HG03571 (cell line): ENCODE results near the gene SPEM2.
A peak's percentile ranks its signal among the peaks of the same experiment; 100 is the strongest.

Experiments used
- ATAC-seq: cut with Tn5 transposase; IDR thresholded peaks from one replicate; pipeline ENCODE4 v1.9.1; 2021; ENCODE audit not compliant: unreplicated experiment

SPEM2 gene

DNA sequence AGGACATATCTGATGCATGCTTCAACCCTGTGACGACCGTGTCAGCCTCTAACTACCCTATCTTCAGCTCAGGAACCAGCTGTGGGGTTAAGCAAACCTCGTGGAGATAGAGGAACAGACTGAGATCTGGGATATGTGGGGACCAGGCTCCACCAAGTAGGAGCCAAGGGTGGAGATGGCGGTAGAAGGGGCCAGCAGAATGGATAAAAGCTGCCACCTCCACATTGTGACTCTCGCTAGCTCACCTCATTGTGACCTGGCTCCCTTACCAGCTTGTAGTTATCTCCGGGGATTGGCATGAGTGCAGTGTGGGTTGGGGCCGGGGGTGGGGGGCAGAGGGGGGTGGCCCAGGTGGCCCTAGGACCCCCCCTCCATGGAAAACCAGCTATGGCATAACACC lies at the start of gene SPEM2:
Gene SPEM2 (plus strand): TSS at position 301 of the 400 bp plus-strand sequence. CDS start 73 bp downstream, at position 374.
- ATAC-seq = no peak

DNA sequence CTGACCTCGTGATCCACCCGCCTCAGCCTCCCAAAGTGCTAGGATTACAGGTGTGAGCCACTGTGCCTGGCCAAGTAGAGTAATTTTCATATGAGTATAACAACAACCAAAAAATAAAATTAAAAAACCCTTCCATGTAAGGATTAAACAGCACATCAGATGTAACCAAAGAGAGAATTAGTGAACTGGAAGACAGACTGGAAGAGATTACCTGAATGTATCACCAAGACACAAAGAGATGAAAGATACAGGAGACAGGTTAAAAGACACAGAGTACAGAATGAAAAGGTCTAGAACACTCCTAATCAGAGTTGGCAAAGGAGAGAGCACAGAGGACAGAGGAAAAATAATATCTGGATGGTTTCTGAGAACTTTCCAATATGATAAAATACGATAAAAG lies 46.3 kb upstream of the SPEM2 start:
- no peak for ATAC-seq

DNA sequence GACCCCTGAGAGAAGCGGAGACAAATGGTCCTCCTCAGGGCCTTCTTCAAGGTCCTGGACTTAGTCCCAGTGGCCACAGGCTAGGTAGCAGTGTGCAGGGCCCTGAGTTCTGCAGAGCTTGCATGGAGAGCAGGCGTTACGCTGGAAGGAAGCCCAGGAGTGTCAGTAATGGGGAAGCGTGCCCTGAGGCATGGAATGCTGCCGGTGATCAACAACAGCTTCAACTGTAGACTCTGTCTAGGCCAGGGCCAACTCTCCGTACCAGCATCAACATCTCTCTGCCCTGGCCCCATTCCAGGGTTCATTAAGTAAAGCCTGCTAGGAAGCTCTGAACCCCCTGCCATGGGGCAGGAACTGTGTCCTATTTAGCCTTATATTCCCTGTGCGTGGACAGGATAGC lies 45.1 kb upstream of the SPEM2 start:
- no peak for ATAC-seq

DNA sequence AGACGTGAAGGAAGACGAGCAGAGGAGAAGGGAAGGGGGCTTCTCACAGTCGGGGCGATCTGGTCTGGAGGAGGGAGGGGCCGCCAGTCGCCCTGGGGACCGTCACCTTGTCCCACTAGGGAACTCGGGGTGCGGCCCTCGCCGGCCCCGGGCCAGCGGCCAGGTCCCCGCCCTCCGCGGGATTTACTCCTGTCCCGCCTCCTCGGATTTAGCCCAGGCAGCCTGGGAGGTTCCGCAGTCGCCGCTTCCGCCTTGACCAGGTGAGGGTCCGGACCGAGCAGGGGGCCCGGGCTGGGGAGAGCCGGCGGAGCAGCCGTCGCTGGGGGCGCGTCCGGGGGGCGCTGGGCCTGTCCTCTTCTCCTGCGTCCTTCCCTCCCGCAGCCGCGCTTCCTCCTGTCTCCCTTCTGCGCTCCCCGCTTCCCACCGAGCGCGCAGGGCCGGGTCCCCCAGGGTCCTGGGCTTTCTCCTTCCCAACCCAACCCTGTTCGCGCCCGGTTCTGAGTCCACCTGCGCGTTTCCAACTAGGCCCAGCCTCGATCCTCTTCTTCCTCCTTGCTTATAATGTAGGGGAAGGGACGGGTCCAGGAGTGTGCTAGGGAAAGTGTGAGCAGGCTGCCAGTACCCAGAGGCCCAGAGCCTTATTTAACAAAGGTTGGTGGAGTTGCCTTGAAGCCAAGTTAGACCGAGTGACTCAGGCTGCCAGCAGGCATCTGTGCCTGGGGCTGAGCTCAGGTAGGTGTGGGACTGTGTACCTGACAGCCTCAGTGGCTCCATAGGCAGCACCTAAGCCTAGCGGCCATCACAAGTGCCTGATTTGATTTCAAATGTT lies 44.3 kb upstream of the SPEM2 start, which contains the start of gene TNK1:
Gene TNK1 (plus strand): TSS at position 235 of the 829 bp plus-strand sequence. CDS start 1,838 bp downstream, outside the sequence.
- ATAC-seq = no peak

DNA sequence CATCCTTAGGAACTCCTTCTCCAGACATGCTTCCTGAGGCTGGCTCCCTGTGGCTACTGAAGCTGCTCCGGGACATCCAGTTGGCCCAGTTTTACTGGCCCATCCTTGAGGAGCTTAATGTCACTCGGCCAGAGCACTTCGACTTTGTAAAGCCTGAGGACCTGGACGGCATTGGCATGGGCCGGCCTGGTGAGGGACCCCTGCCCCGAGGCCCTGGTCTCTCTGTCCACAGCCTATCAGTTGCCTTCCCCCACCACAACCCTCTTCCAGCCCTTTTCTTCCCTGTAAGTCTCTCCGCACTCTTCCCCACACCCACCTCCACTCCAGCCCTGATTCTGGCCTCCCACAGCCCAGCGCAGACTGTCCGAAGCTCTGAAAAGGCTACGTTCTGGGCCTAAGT lies 42.5 kb upstream of the SPEM2 start:
- no peak for ATAC-seq

DNA sequence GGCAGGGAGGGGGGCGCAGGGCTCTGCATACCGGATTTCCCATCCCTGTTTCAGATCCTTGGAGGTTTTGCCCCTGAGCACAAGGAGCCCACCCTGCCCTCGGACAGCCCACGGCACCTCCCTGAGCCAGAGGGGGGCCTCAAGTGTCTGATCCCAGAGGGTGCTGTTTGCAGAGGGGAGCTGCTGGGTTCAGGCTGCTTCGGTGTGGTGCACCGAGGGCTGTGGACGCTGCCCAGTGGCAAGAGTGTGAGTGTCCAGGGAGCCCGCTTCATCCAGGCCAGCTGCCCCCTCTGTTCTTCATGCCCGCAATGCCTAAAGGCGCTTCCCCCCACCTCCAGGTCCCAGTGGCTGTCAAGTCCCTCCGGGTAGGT lies 42.1 kb upstream of the SPEM2 start:
- ATAC-seq = no peak

DNA sequence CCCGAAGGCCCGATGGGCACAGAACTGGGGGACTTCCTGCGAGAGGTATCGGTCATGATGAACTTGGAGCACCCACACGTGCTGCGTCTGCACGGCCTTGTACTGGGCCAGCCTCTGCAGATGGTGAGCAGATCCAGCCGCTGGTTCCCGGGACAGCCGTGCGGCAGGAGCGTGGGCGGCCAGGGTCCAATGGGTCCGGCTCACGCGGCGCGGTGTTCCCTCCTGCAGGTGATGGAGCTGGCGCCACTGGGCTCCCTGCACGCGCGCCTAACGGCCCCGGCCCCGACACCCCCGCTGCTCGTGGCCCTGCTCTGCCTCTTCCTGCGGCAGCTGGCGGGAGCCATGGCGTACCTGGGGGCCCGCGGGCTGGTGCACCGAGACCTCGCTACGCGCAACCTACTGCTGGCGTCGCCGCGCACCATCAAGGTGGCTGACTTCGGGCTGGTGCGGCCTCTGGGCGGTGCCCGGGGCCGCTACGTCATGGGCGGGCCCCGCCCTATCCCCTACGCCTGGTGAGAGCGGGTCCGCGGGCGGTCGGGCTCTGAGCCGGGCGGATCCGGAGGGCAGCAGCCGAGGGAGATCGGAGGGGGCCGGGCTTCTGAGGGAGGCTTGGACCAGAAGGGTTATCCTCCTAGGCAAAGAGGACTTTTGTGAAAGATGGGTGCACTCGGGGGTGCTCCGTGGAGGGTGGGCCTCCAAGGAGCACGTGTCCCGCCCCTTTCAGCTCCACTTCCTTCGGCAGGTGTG lies 41.5 kb upstream of the SPEM2 start:
- ATAC-seq = peak; percentile 71

DNA sequence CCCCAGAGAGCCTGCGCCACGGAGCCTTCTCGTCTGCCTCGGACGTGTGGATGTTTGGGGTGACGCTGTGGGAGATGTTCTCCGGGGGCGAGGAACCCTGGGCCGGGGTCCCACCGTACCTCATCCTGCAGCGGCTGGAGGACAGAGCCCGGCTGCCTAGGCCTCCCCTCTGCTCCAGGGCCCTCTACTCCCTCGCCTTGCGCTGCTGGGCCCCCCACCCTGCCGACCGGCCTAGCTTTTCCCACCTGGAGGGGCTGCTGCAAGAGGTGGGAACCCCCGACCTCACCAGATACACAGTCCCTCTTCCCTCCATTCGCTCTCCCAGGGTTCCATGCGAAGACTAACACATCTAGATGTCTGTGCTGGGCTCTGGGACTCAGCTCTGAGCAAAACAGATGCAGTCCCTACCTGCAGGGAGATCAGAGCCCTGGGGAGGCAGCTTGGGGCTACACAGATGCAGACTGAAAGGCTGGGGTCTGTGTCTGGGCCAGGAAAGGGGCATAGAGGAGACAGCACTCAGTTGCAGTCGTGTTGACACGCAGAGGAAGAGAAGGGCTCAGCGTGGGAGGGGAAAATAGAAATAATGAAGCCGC lies 40.8 kb upstream of the SPEM2 start:
- no peak for ATAC-seq

DNA sequence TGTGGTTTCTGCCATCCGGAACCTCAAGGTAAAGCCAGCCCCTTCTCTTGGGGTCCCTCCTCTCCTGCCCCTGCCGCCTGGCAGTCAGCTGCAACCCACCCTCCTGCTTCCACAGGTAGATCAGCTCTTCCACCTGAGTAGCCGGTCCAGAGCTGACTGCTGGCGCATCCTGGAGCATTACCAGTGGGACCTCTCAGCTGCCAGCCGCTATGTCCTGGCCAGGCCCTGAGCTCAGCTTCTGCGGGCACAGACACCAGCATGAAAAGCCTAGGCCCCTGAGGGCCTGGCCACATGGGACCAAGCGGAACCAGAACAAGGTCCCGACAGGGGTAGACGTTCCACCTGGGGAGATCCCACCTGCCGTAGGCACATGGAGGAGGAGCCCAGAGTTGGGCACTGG lies 36.6 kb upstream of the SPEM2 start:
- ATAC-seq = no peak

DNA sequence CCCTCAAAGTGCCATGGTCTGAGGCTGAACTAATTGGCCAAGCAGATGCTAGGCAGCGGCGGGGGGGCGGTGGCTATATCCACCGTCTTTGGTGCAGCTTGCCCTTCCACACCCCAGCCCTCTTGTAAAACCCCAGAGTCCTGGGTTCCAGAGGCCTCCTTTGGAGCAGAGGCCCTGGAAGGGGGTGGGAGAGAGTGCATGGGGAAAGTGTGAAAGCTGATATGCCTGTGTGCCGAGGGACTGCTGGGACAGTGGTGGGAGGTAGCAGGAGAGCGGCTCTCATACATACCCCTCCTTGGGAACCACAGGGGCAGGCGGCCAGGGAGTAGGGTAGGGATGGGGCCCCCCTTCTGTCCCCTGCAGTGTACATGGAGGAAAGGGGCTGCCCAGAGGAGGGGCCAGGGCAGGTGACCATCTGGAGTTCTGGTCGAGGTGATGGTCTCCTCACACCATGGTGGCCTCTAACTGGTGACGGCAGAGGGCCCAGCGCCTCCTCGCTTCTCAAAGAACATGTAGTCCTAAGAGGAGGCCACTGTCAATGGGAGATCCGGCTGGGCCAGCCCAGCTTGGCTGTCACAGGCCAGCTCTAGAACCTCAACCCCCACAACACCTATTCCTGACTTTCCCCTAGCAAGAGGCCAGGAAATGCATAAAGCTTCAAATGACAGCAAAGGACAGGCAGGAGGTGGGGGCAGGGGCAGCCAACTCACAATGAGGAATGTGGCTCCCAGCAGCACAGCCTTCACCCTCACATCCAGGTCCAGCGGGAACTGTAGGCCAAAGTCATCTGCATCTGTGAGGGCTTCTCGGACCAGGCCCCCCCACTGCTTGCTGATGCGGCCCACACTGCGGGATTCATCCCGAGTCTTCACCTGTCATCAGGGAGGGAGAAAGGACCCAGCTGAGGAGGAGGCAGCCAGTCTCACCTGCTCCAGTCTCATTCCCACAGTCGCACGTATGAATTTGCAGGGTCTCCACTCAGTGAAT lies 35.2 kb upstream of the SPEM2 start:
- no peak for ATAC-seq

DNA sequence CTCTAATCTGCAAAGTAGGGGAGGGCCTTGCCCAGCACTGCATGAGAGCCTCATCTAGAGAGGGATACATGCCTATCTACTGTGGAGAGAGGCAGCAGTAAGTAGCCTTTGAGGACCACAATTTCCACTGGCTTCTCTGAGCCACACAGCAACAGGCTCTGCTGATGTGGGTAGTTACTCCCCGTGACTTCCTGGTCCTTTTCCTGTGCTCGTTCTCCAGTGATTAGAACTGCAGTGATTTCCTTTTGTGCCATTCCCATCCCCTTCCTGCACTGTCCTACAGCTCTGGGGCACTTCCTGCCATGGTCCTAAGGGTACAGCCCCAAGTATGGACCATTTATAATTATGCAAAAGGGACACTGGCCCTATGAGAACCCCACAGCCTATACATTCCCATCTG lies 34.1 kb upstream of the SPEM2 start:
- no peak for ATAC-seq

DNA sequence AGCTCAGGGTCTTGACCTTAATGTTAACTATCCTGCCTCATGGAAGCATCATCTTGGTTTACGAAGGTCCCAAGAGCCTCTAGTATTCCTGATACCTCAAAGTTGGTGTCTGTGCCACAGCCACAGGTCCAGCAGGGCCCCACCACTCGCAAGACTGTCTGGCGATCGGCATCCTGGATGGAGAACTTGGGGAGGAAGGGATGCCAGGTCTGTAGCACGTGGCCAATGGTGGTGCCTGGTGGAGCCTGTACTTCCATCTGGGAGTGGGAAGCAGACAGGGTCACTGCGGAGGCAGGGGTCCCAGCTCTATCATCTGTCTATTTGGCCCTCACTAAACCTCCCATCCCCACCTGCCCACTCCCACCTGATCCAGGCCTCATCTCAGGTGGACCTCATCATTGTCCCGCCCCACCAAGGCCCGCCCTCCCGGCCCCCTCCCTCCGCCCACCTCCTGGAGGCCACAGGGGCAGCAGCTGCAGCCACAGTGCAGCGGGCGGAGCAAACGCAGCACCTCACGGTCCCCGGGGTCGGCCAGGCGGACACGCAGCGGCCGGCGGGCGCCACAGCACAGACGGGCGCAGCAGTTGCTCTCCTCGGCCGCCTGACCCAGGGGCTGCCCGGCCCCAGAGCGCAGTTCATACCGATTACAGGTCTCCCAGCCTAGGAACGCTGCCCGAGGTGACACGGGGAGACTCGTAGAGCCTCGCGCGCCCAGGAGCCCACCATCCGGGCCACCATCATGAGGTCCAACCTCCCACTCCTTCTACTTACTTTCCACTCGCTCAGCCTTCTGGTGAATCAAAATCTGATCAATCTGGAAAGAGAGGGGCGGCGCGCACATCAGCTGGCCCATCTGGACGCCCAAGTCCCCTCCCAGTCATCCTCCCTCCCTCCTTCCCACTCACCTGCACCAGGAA lies 32.5 kb upstream of the SPEM2 start:
- no peak for ATAC-seq

DNA sequence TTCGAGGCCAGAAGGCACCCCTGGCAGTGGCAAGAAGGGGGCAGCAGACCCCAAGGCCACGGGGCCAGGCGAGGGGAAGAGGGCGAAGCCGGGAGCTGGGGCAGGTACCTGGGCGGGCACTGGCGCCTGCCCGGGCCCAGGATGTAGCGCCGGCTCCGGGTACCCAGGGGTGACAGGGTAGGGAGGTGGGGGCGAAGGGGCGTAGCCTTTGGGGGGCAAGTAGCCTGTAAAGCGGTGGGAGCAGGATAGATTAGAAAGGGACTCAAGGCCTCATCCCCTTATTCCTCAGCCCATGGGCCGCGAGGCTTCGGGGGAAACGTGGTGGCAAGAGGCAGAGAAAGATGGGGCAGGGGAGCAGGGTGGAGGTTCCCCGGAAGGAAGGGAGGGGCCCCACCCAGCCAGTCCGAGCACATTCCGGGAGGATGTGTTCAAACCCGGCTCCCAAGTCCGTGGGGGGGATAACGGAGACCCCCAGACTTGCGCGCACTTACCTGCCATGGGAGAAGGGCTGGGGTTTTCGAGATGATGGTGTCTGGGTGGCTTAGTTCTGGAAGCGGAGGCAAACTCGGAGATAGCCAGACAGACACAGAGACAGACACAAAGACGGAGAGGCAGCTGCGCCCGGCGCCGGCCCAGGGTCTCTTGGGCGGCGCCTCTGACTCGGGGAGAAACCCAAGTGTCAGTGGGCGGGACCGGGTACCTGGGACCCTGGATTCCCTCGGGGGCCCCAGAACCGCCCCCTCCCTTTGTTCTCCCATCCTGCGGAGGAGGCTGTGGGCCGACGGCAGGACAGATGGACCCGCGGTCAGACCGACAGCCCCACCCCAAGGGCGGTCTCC lies 31.6 kb upstream of the SPEM2 start:
- peak; percentile 41 for ATAC-seq

DNA sequence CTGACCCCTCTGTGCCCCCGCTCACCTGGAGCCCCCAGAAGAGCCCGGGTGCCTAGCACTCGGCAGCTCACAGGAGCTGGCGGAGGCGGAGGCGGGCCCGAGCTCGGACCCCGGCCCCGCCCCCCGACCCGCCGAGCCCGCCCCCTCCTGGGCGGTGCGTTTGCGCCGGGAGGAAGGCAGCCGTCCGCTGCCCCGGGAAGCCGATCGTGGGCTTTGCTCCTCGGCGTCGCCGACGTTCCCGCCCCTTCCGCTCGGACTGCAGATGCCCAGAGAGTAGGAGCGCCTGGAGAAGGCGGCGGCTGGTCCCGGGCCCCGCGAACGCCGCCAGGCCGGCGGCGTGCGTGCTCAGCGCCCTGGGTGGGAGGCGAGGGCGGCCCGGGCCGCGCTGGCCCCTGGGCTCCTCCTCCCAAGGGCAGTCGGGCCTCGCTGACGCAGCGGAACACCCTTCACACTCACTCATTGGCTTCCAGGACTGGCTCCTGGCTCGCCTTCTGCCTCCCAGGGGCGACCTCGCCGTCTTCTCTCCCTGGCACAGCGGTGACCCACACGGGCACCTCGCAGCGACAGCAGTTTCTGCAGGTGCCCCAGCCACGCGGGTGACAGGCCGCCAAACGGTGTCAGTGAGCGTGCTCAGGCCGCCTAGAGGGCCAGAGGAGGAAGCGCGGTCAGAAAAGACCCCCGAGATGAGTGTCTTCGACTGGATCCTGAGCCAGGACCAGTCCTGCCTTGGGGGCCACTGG lies 30.8 kb upstream of the SPEM2 start, which contains the start of gene PLSCR3:
Gene PLSCR3 (minus strand): TSS at position 74 of the 740 bp plus-strand sequence. CDS start 415 bp downstream, outside the sequence.
- peak; percentile 71 for ATAC-seq

DNA sequence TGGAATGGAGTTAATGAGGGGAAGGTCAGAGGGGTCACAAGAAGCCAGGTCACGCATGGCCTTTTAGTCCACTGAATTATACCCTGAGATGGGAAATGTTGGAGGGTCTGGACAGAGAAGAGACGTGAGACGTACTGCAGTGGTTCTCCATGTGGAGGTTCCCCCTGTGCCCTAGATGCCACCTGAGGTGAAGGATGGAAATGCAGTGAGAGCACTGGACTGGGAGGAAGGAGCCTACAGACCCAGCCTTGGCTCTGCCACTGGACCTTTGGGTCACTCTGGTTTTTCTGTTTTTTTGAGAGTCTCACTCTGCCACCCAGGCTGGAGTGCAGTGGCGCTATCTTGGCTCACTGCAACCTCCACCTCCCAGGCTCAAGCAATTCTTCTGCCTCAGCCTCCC lies 29.3 kb upstream of the SPEM2 start:
- ATAC-seq = no peak

DNA sequence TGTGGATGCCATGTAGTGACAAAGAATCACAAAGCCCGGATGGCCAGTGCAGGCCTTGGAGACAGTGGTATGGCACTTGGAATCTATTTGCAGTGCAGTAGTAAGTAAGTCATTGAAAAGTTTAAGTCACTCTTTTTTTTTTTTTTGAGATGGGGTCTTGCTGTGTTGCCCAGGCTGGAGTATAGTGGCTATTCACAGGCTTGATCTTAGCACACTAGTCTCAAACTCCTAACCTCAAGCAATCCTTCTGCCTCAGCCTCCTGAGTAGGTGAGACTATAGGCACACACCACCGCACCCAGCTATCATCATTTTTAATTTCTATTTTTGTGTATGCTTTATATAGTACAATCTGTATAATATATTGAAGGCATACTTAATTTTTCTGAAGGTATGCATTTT lies 26.8 kb upstream of the SPEM2 start:
- no peak for ATAC-seq

DNA sequence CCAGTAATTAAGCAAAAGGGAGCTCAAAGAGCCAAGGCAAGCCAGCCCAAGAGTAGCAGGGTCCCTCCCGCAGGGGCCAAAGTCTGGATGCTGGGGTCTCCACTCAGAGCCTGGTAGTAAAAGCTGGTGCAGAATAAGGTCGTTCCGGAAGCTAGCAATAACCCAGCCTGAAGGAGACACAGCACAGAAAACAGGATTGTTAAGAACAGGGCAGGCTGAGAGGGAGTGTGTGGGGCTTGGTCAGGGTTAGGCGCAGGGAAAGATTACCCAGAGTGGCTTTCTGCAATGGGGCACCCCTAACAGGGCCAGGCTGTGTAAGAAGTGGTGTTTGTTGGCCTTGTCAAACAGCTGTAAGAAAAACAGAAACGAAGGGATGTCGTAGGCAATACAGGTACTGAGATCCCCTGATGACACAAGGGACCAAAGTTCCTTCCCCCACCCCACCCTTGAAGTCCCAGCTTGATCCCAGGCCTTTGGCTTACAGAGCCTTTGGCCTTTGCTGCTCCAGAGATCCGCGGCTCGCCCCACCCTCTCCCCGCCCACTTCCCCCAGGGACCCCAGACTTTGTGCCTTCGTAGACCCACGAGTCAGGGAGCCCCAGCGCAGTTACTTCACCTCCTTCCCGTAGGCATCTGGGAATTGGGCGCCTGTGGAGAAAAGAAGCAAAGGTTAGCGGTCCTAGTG lies 22.2 kb upstream of the SPEM2 start:
- ATAC-seq = no peak

DNA sequence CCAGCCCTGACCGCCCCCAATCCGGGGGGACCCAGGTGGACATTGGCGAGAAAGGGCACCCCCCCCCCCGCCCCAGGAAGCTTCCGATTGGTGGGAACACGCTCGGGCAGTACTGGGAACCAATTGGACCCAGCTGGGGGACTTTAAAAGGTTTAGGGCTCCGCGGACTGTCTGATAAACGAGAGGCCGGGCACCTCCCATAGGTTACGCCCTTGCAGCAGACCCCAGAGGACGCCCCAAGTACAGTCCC lies 21.8 kb upstream of the SPEM2 start:
- no peak for ATAC-seq
